ENCODE data around the gene VWF. TPM values are rescaled to one million over a fixed set of nuclear protein-coding genes. Genes with fewer than 3 reads are reported as not detected.
"Not testable (repeated sequence)": the region's sequence is repeated elsewhere in the genome, so short reads cannot be mapped to it uniquely, and the experiment has no call there.

Gene VWF
- polyA plus RNA-seq, 4 donors, result 10.1 to 16.9 (median 13.2) TPM

DNA sequence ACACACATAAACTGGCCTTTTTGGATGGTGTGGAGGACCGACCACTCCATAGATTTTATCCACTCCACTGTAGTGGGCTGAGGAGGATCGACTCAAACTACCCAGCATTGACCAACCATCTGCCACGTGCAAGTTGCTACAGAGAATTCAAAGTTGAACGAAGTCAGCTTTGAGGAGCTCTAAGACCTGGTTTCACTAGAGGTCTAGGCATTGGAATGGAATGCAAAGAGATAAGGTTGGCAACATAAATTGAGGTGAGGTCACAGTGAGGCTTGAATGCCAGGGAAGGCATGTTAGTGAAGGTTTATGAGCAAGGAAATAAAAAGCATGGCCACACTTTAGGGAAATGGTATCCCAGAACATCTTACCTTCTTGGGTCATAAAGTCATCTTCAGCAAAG is 14.5 kb downstream of the VWF start:
- DNase-seq (ENCODE audit: low read depth in 4 of 4, low spot score in 3 of 4), result no peak

DNA sequence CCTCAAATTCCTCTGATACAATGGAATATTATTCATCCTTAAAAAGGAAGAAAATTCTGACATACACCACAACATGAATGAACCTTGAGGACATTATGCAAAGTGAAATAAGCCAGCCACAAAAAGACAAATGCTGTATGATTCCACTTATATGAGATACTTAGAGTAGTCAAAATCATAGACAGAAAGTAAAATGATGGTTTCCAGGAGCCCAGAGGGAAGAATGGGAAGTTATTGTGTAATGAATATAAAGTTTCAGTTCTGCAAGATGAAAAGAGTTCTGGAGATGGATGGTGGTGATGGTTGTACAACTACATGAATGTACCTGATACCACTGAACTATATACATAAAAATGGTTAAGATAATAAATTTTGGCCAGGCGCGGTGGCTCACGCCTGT is 18.3 kb downstream of the VWF start:
- no peak for DNase-seq (ENCODE audit: low read depth in 4 of 4, low spot score in 3 of 4)

DNA sequence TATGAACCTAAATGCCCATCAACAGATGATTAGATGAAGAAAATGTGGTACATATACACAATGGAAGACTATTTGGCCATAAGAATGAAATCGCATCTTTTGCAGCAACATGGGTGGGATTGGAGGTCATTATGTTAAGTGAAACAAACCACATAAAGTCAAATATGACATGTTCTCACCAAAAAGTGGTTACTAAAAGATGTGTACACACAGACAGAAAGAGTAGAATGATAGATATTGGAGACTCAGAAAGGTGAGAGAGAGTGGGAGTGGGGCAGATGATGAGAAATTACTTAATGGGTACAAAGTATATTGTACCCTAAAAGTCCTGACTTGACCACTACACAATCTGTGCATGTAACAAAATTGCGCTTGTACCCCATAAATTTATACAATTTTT is 19.6 kb downstream of the VWF start:
- no peak for DNase-seq (ENCODE audit: low read depth in 4 of 4, low spot score in 3 of 4)

DNA sequence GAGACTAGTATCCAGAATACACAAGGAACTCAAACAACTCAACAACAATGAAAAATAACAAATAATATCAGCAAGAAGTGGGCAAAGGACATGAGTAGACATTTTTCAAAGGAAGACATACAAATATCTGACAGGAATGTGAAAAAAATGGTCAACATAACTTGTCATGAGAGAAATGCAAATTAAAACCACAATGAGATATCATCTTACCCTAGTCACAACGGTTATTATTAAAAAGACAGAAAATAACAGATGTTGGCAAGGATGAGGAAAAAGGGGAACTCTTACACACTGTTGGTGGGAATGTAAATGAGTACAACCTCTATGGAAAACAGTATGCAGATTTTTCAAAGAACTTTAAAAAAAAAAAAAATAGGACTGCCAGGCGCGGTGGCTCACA is 20.4 kb downstream of the VWF start:
- DNase-seq (ENCODE audit: low read depth in 4 of 4, low spot score in 3 of 4), result no peak

DNA sequence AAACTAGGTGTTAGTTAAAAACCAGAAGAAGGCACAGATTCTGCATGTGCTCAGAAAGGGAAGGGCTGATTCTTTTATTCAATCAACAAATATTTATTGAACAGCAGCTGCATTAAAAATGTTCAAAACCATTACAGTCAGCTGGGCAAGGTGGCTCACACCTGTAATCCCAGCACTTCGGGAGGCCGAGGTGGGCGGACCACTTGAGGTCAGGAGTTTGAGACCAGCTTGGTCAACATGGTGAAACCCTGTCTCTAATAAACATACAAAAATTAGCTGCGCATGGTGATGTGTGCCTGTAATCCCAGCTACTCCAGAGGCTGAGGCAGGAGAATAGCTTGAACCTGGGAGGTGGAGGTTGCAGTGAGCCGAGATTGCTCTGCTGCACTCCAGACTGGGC is 22.4 kb downstream of the VWF start:
- not testable (repeated sequence) for DNase-seq (ENCODE audit: low read depth in 4 of 4, low spot score in 3 of 4)

DNA sequence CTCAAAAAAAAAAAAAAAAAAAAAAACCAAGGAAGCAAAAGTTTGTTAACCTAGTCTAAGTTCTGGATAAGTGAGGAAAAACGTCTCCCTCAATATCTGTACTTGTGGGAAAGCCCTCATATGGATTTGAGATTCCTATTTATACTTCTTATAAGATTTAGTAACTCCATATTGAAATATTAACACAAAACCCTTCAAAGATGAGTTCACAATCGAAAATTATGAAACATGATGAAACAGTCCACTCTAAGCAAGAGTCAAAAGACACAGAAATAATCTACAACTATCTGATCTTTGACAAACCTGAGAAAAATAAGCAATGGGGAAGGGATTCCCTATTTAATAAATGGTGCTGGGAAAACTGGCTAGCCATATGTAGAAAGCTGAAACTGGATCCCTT is 25.2 kb downstream of the VWF start:
- DNase-seq (ENCODE audit: low read depth in 4 of 4, low spot score in 3 of 4), result no peak

DNA sequence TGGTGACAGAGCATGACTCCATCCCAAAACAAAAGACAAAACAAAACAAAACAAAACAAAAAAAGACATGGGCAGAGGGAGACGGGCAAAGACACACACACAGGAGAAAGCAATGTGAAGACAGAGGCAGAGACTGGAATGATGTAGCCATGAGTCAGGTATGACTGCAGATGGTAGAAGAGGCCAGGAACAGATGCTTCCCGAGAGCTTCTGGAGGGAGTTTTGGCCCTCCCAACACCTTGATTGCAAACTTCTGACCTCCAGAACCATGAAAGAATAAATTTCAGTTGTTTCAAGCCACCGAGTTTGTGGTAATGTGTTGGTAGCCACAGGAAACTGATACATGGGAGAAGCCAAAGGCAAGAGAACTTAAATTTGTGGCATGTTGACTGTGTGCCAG is 27.1 kb downstream of the VWF start:
- DNase-seq (ENCODE audit: low read depth in 4 of 4, low spot score in 3 of 4), result no peak

DNA sequence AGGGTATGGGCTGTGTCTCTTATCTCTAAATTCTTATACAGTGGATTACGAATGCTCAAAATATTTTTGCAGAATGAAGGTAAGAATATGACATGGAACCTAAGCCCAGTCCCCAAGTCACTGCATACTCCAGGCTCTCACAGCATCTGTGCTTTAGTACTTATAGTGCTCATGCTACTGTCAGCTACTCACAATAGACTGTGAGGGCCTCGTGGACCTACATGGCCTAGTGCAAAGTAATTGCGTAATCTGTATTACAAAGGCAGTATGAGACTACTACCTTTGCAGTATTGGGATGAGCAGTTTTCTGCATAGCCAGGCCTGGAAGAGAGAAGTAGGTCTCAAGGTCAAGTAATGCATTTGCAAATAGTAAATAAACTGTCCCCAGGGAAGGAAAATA is 27.9 kb downstream of the VWF start:
- no peak for DNase-seq (ENCODE audit: low read depth in 4 of 4, low spot score in 3 of 4)

DNA sequence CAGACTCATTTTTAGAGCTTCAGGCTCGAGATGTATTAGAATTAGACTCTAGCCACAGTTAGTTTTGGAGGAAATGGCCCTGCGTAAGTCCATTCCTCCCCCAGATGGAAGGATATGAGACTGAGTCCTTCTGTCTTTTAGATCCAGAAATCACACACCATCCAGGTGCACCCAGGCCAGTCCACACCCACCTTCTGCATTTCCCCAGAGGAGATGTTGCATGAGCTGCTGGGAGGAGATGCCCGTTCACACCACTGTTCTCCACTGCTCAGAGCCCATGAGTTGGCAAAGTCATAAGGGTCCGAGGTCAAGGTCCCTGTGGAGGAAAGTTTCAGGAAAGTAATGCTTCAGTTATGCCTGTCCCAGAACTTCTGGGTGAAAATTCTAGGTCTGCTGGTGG is 29.2 kb downstream of the VWF start:
- no peak for DNase-seq (ENCODE audit: low read depth in 4 of 4, low spot score in 3 of 4)

DNA sequence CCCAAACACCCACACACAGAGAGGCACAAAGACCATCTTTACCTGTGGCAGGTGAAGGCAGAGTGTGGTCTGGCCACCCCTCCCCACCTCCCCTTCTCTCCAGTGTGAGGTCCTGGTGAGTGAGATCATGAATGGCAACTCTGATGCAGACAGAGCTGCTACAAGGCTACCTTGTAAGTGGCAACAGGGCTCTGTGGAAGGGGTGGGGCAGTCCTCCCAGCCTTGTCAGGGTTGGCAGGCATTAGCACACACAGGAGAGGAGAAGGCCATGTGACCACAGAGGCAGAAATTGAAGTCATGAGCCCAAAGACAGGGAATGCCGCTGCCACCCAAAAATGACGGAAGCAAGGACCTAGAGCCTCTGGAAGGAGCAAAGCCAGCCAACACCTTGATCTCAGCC is 30.7 kb downstream of the VWF start:
- DNase-seq (ENCODE audit: low read depth in 4 of 4, low spot score in 3 of 4), result no peak

DNA sequence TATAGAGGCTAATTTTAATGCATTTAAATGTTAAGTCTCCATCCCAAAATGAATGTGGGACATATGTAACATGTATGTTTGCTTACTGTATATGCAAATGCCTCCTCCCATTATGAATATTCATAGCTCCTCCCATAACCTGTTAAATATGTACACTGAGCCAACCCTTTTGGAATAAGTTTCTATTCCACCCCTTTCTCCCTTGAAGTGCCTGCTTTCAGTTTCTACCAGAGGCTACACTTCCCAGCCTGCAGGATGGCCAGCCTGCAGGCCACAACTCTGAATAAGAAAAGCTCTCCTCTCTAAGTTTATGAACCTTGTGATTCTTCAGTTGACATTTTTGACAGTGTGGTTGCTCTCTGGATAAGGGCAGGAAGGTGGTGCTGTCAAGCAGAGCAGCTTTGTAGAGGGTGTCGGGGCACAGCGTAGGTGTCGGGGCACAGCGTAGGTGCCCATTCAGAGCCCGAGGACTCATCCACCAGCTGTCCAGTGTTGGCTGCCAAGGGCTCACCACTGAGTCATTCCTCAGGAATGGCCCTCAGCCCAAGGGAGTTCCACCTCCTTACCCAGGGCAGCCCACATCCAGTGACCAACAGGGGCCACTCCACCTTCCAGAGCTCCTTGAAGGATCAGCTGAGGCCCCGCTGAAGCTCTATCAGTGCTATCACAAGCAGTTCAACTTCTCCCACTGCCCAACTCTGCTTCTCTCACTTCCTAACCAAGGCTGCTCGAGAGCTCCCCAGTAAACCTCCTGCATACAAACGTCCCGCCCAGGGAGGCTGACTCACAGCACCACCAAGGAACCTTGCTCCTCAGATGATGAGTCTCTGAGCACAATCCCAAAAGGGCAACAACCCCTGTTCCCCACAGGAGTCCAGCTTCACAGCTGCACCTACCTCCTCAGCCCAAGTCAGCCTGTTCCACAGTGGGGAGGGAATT is 31.4 kb downstream of the VWF start:
- no peak for DNase-seq (ENCODE audit: low read depth in 4 of 4, low spot score in 3 of 4)

DNA sequence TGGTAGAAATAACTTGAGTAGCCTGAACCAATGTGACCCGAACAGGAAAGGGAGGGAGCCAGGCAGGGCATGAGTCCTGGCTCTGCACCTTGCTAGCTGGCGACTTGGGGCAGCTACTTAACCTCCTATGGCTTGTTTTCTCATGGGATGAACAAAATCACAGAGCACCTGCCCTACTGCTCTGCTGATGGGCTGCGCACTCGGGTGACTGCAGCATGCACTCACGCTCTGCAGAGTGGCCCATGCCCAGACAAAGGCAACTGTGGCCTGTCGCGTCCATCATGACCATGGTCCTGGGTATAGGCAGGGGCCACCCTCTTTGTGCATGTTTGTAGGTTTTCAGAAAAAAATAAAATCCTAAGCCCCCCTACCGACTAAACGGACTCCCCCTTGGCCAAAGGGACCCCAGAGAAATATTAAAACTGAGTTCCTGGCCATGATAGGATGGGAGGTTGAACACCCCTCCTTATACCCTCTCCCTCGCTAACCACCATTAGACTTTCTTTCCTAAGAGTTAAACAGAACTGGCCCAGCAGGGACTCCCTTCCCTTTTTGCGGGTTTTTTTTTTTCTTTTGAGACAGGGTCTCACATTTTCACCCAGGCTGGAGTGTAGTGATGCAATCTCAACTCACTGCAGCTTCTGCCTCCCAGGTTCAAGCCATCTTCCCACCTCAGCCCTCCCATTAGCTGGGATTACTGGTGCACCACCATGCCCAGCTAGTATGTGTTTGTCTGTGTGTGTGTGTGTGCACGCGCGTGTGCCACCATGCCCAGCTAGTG is 32.5 kb downstream of the VWF start:
- DNase-seq (ENCODE audit: low read depth in 4 of 4, low spot score in 3 of 4), result no peak

DNA sequence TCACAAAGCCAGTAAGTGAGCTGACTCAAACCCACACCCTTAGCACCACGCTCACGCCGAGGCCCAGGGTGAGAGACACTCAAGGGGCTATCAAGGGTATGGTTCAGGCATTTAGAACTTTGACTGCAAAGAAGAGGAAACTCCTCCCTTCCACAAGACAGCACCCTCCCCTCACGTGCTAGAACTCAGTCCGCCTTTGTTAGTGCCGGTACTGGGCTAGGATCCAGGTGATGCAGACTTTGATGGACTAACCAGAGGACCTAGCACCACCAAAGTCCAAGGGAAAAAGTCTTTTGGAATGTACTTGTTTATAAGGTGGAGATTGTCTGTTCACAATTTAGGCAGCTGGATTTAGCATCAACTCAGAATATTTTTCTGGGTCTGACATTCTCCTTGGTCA is 33.7 kb downstream of the VWF start:
- no peak for DNase-seq (ENCODE audit: low read depth in 4 of 4, low spot score in 3 of 4)

DNA sequence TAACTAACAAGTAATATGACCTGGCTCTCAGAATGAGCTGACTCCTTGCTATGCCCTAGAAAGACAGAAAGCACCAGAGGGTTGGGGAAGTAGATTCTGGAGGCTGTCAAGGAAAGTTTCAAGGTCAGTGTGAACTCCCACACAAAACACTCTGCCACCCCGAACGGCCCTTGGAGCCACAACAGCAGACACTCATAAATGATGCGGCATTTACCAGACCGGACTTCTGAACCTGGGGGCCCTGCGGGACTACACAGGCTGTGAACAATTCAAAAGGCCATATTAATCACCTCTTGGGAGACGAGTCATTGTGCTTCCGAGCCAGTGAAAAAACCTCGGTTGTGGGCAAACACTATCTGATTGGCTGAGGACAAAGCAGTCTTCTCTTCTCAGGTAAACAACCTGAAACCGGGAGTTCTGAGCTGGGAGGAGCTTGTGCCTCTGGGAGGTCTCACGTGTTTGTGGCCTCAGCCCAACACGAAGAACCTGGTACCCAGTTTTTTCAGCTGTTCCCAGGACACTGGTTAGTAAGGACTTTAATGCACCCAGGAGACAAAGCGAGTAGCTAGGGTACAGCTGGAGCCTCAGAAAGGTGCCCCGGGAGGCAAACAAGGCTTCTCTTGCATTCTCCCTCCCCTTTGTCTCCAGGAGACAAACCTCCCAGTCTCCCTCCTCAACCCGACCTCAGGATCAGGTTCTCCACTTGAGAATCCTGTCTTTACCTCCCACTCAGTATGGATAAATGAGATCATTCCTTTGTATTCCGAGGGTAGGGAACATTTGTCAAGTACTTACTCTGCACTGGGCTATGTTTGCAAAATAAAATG is 35.3 kb downstream of the VWF start:
- peak in 2 of 4 donors; percentile 54 to 65 for DNase-seq (ENCODE audit: low read depth in 4 of 4, low spot score in 3 of 4)

DNA sequence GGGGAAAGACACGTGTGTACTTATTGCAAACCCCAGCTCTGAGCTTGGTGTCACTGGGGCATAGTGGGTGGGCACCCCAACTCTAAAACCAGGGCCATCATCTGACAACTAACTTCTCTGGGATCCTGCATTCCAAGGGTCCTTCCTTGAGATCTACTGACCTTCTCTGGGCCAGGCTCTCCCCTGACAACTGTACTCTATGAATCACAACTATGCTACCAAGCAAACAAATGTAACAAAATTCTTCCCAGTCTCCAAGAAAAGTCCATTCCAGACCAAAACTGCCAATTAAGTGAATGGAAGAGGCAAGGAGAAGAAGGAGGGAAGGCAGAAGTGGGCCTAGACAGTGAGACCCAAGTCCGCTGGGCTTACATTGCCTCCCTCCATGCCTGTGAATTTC is 38.2 kb downstream of the VWF start:
- no peak for DNase-seq (ENCODE audit: low read depth in 4 of 4, low spot score in 3 of 4)

DNA sequence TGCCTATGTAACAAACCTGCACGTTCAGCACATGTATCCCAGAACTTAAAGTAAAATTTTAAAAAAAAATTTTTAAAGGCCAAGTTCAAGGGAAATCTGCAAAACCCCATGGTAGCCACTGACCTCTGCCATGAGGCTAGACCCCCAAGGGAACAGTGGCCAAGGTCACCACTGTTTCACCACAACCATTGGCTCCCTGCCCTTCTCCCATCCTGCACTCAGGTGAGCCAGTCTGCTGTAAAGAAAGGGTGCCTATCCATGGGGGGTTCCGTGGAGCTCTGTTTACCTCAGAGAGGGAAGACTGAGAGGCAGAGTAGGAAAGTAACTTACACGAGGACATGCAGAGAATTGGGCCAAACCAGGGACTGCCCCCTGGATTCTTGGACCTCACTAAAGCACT is 38.6 kb downstream of the VWF start:
- no peak for DNase-seq (ENCODE audit: low read depth in 4 of 4, low spot score in 3 of 4)

DNA sequence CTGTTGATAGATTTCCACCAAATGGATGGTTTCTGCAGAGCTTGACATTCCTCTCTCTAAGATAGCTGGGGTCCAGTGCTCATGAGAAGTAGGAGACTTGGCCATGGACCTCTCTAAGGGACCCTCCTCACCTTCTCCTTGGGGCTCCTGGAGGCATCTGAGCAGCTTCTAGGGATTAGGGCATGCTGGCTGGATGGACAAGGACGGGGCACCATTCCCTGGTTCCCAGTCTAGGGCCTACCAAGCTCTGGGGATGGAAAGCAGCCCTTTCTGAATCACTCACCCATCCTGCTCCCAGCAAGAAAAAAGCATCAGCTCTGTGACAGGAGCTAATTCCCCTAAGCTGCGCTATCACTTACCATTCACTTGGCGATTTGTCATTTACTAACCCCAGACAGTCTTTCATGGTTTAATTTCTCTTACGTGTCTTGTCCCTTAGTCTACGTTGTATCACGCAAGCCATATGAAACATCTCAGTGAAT is 39.5 kb downstream of the VWF start:
- no peak for DNase-seq (ENCODE audit: low read depth in 4 of 4, low spot score in 3 of 4)

DNA sequence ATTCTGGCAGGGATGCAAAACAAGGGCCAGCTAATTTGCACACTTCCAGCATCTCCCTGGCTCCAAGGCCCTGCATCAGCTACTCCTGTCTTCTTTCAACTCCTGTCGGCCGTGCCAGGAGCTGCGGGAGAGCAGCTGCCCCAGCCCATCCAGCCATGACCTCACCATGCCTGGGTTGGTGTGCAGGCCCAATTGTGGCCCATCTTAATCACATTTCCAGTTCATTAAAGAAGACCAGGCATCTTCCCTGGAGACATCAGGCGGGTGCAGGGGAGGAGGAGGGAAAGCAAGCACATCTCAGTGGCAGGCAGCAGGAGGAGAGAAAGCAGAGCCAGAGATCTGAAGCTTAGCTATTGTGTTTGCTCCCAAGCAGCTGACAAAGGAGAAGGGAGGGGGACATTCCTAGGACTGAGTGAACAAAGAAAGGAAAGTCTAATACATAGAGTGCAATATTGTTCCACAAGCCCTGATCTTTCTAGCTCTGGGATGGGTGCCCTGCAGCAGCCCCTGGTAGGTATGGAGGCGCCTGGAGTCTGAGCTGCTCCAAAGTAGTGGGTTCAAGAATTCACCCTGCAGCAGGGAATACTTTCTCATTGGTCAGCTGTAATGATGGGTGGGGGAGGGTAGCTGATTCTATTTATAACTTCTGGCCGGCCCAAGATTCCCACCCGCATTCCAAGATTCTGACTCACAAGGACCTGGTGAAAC is 40.1 kb downstream of the VWF start:
- no peak for DNase-seq (ENCODE audit: low read depth in 4 of 4, low spot score in 3 of 4)

DNA sequence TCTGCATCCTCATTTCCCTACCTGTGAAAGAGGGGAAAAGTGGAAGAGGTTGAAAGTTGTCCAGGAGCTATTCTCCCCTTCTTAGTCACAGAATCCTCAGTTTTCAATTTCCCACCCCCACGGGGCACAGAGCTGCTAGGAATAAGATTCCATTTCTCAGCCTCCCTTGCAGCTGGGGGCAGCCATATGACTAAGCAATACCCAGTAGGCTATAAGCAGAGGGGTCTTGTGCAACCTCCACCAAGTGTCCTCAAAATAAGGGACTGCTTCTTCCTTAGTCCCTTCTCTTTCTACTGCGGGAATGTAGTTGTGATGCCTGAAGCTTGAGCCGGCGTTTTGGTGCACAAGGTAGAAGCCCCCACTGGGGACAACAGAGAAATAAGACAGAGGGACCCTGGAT is 40.9 kb downstream of the VWF start:
- no peak for DNase-seq (ENCODE audit: low read depth in 4 of 4, low spot score in 3 of 4)

DNA sequence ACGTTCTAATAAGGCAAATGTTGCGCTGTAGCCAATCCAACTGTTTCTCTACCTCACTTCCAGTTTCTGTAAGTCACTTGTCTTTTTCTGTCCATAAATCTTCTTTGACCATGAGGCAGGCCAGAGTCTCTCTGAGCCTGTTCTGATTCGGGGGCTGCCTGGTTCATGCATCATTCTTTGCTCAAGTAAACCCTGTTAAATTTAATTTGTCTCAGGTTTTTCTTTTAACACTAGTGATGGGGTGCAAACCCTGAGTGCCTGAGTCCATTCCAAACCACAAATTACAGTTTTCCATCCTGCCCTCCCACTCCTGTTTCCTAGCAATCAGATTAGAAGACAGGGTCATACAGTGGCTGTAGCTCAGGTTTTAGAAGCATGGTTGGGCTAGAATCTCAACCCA is 41.9 kb downstream of the VWF start:
- no peak for DNase-seq (ENCODE audit: low read depth in 4 of 4, low spot score in 3 of 4)
